ENCODE data around the gene ARHGAP15.

DNA sequence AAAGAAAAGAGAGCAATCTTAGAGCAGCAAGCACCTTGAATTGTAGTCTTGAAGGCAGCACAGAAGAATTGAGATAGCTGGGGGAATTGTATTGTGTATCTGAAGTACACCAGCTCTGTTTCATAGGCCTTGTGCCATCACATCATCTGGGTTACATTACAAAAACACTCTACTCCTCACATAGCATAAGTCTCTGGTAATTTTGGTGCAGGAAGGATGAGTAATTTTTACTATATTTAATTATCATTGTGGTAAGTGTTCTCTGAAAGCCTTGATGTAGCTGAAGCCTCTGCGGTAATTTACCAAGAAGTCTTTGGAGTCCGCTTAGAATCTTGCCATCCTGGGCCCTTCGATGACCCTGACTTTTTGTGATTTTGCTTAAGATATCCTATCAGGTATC is 291.1 kb downstream of the ARHGAP15 start:
- no peak for TF ChIP-seq POLR2A (IDR thresholded peaks at IDR 0.05)
- TF ChIP-seq, protein P1, sequence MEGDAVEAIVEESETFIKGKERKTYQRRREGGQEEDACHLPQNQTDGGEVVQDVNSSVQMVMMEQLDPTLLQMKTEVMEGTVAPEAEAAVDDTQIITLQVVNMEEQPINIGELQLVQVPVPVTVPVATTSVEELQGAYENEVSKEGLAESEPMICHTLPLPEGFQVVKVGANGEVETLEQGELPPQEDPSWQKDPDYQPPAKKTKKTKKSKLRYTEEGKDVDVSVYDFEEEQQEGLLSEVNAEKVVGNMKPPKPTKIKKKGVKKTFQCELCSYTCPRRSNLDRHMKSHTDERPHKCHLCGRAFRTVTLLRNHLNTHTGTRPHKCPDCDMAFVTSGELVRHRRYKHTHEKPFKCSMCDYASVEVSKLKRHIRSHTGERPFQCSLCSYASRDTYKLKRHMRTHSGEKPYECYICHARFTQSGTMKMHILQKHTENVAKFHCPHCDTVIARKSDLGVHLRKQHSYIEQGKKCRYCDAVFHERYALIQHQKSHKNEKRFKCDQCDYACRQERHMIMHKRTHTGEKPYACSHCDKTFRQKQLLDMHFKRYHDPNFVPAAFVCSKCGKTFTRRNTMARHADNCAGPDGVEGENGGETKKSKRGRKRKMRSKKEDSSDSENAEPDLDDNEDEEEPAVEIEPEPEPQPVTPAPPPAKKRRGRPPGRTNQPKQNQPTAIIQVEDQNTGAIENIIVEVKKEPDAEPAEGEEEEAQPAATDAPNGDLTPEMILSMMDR (IDR thresholded peaks at IDR 0.05), result no peak
